ENCODE results near the gene UNC13D. TPM values are rescaled to one million over a fixed set of nuclear protein-coding genes. Genes with fewer than 3 reads are reported as not detected.

UNC13D gene
- polyA plus RNA-seq, 3 donors = 3.6 to 5.7 (median 5.0) TPM

DNA sequence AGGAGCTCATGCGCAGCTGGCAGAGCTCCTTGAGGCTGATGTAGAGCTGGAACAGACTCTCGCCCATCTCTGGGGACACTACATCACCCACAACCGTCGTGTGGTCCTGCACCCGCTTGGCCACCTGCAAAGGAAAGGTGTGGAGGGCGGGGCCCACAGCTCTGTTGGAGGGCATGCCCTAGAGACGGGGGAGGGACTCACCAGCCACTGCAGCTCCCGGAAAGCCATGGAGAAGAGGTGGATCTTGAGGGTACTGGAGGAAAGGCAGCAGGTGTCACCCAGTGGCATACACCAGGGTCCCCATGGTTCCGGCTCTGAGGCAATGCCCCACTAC lies 8.6 kb downstream of the UNC13D start:
- DNase-seq (ENCODE audit: low read depth in 3 of 3, low spot score in 2 of 3) = no peak

DNA sequence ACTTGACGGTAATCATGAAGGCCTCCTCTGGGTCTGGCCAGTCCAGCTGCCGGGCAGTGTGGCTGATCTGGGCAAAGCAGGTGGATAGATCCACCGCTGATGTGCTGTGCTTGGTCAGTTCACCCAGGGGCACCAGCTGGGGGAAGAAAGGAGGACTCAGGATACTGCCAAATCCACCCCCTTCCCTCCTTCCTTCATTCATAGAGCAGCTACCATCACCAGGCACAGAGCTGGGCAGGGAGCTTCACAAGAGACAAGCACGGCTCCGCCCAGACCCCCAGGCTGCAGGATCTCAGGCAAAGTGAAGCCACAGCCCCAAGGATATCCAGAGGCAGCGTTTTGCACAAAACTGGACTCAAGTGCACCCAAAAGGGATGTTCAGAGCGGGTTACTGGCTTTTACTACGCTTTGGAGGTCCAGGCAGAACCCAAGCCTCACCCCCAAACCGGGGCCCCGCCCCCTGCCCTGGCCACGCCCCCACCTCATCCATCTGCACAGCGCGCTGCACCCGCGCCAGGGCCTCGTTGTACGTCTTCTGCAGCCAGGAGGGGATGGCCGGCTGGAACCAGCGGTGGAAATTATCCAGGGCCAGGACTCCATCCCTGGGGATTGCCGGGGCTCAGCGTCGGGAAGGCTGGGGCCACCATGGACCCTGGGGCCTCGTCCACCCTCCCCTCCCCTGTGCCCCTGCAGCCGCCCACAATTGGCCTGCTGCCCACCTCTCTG lies 9.1 kb downstream of the UNC13D start:
- no peak for DNase-seq (ENCODE audit: low read depth in 3 of 3, low spot score in 2 of 3)

DNA sequence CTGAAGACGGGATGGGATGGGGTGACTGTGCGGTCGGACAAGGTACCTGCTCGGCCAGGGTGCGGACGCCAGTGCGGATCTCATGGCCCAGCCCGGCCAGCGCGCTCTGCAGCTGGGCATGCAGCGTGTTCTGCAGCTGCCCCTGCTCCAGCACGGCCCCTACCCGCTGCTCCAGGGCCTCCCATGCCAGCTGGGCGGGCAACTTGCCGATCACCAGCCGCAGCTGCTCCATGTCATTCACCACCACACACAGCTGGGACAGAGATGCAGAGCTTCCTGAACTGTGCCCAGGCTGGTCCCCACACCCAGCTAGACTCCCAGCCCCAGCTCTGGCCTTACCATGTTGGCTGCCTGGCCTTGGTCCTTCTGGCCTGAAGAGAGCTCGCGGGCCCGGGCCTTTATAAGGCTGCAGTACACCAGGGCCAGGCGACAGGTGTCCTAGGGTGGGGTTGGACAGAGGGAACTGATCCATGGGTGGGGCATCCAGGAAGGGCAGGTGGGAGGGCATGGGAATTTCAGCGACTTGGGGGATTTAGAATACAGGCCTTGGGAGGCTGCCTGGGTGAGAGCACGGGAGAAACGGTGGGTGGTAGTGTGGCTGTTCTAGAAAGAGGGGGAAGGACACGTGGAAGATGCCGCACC lies 9.8 kb downstream of the UNC13D start:
- no peak for DNase-seq (ENCODE audit: low read depth in 3 of 3, low spot score in 2 of 3)

DNA sequence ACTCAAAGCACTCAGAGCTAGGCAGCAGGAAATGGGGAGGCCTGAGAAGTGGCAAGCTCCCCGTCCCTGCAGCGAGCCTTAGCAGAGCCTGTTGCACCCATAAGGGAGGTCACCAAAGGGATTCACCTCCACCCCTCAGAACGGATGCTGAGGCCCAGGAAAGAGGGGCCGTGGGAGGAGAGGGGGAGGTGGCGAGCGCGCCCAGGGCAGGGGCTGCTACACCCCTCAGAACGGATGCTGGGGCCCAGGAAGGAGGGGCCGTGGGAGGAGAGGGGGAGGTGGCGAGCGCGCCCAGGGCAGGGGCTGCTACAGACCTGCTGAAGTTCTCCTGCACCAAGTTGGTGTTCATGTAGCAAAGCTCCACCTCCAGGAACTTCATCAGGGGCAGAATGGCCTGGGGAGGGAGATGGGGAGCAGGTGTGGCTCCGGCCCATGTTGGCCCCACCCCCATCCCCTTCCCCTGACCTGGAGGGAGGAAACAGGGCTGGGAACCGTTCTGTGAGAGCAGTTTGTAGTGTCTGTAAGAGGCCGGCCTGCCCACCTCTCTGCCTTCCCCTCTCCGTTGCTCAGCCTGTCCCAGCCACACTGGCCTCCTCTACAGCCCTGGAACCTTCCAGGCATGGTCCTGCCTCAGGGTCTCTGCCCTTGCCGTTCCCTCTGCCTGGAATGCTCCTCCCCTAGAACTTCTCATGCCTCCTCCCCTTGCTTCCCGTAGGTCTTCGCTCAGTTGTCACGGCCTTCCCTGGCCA lies 11.4 kb downstream of the UNC13D start:
- DNase-seq (ENCODE audit: low read depth in 3 of 3, low spot score in 2 of 3) = no peak

DNA sequence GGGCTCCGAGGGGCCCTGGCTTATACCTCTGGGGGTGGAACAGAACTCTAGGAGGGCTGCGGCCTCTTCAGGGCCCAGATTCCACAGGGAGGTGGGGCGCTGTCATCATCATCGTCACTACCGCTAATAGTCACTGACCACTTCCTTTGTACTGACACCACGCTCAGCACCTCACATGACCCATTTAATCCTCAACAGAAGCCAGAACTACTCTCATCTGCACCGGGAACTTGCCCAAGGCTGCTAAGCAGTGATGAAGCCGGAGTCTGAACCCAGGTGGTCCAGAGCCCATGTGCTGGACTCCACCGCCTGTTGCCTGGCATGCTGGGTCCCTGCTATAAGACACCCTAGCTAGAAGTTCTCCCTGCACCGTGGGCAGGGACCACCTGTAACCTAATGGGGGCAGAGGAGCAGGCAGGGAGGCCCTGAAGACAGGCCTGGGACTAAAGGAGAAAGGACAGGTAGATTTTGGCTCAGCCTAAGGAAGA lies 12.0 kb downstream of the UNC13D start:
- DNase-seq (ENCODE audit: low read depth in 3 of 3, low spot score in 2 of 3) = no peak

DNA sequence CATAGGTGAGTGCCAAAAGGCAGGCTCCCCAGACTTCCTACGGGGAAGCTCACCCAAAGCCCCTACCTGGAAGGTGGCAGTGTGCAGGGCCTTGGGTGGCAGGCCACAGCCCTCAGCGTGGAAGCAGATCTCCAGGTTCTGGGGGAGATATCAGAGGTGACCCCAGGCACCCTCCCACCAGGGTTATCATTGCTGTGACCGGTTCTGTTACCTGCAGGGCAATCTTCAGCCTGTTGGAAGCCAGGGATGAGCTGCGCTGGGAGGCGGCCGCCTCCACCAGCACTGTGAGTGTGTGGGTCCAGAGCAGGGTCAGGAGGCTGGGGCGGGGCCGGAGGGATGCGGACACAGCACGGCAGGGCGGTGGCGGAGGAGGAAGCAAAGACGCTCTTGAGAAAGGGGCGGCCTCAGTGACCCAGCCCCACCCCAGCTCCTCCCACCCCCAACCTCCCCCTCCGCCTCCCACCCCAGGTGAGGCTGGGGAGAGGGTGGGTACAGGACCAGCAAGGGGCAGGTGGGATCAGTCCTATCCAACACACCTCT lies 13.1 kb downstream of the UNC13D start:
- no peak for DNase-seq (ENCODE audit: low read depth in 3 of 3, low spot score in 2 of 3)

DNA sequence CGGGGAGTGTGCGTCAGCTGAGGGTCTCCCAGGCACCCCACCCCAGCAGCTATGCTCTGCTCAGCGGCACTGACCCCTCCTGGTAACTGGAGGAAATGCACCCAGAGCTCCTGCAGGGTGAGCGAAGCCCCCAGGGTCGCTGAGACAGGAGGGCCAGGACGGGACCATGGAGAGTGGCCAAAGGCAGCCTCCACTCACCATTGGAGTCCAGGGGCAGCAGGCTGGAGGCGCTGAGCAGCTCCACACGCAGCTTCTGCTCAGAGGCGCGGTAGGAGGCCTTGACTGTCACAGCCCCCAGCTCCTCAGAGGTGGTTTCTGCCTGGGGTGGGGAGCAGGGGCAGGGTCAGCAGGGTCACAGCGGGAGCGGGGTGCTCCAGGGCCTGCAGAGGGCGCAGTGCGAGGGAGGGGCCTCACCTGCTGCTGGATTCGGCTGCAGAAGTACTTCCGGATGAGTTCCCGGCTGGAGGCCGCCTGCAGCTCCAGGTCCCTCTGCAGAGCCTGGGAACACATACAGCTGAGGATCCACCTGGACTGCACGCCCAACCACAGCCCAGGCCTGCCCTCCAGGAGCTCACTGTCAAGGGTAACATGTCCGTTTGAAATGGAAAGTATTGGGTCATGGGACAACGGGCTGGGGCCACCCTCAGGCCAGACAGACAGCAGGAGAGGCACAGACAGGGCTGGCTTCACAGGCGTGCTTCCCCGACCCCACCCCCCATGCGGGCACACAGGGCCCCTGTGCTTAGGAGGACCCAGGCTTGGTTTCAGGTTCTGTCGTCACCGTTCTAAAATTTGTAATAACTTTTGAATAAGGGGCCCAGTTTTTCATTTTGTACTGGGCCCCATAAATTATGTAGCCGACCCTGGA lies 13.8 kb downstream of the UNC13D start:
- no peak for DNase-seq (ENCODE audit: low read depth in 3 of 3, low spot score in 2 of 3)

DNA sequence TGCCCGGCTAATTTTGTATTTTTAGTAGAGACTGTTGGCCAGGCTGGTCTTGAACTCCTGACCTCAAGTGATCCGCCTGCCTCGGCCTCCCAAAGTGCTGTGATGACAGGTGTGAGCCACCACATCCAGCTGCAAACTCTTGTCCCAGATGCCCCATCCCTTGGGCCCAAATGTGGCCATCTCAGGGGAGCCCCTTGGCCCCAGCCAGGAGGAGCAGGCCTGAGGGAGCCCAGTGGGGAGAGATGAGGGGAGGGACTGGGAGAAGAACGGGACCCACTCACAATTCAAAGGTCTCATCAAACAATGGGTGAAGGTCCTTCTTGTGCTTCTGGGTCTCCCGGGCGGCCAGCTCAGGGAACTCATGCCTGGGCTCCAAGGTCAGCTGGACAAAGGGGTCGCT lies 14.5 kb downstream of the UNC13D start:
- DNase-seq (ENCODE audit: low read depth in 3 of 3, low spot score in 2 of 3) = no peak

DNA sequence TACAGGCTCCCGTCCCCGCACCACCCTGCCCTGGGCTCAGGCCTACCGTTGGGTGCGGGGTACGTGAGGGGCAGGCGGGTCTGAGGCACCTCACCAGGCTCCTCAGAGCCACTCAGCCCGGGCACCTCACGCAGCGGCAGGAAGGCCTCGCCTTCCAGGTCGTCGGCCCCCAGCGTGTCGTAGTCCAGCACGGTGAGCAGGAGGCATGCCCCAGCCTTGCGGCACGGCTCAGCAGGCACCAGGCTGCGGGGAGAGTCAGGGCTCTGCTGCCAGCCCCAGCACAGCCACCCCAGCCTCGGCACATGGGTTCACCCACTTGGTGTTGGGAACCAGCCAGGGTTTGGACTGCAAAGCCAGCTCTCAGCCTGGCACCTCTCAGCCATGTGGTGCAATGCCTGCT lies 15.5 kb downstream of the UNC13D start:
- DNase-seq (ENCODE audit: low read depth in 3 of 3, low spot score in 2 of 3) = no peak

DNA sequence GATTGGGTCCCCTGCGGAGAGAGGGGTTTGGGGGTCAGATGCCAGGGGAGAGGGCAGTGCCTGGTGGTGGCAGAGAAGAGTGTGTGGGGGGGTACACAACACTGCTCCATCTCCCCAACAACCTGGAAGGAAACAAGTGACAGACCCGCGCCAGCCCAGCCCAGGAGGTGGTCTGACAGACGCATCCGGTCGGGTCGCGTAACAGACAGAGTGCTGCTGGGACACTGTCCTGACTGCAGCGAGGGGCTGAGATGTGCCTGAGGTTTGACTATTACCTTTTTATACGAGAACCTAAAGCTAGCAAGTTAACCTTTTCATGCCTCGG lies 16.2 kb downstream of the UNC13D start:
- DNase-seq (ENCODE audit: low read depth in 3 of 3, low spot score in 2 of 3) = no peak

DNA sequence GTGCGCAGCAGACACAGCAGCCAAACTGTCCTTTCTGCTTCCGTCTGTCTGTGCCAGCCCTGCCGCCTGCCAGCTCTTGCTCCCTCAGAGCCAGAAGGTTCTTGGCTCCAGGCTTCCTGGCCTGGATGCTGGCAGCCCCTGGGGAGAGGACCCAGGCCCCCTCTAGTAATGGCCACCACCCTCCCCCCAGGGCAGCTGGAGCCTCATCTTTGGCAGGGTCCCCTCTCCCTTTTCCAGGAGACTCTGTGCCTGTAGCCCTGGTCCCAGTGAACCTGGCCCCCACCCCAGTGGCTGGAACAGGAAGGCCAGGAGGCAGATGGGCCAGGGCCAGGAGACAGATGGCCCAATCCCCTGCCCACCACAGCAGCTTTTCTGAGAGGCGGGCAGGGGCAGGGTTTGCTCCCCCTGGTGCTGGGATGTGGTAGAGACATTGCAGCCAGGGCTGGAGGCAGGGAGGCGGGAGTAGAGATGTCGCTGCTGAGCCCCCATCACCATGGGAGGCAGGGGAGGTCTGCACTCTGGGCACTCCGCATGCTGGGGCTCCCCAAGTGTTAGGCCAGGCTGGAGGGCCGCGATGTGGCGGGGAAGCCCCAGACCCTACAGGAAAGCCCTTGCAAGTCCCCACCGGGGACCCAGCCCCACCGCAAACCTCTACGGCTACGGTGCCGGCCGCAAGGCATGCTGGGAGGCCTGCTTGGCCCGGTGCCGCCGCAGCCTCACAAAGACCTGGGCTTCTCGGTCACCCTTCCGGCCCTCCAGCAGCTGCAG lies 16.7 kb downstream of the UNC13D start:
- DNase-seq (ENCODE audit: low read depth in 3 of 3, low spot score in 2 of 3) = peak in 1 of 3 donors; percentile 44

DNA sequence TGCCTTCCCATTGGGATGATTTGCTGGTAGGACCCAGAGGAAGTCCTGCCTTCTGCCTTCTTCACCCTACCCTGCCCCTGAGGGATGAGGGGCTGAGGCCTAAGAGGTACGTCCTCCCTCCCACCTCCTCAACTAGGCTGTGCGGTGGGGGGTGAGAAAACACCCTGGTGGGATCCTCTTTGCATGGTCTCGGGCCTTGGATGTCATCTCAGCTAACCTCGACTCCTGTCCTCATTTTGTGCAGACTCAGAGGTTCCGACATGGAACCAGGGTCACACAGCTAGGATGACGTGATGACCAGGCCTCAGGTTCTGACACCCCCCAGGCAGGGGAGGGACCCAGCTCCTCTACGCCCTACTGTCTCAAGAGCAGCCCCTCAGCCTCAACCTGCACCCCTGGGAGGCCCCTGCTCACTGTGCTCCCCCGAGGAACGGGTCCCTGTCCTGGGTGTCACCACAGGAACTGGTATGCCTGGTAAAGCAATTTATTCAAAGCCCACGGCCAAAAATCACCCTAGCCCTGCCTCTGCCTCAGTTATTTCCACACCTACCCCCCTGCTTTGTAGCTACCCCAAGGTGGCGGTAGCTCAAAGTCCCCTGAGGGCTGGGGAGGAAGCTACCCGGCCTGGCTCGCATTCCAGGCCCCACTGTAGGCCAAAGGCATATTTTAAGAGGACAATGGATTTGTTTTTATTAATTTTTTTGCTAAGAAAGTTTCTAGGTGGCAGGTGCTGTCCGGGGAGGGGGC lies 17.5 kb downstream of the UNC13D start:
- no peak for DNase-seq (ENCODE audit: low read depth in 3 of 3, low spot score in 2 of 3)

DNA sequence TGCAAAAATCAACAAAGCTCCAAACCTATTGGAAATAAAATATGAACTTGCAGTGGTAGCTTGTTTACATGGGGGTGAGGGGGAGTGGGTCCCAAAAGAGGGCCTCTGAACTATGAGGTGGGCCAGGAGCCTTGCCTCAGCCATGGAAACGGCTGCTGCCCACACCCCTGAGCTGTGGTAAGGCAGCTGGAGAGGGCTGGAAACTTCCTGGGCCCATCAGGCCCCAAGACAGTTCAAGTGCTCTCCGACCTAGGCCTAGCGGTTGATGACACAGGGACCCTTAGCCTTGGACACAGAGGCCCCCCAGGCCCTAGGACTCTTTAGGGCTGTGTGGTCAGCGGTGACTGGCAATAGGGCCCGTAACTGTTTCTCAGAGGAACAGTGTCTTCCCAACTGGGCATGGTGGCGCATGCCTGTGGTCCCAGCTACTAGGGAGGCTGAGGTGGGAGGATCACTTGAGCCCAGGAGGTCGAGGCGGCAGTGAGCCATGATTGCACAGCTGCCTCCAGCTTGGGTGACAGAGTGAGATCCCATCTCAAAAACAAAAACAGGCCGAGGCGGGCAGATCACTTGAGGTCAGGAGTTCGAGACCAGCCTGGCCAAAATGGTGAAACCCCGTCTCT lies 18.3 kb downstream of the UNC13D start:
- no peak for DNase-seq (ENCODE audit: low read depth in 3 of 3, low spot score in 2 of 3)

DNA sequence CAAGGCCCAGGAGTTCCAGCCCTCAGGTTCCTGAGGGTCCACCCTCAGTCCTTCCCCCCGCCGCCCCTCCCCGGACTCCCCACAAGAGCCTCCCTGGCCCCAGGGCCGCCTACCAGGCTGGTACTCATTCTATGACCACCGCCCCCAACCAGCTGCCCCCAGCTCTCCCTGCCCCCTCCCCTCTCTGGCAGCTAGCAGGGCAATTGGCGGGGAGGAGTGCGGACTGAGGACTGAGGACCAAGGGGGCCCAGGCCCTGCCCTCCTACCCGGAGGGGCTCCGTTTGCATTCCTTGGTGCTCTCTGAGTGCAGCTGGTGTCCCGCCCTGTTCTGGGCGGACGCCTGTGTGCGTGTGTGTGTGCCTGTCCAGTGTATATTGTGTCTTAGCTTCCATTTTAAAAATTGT lies 19.1 kb downstream of the UNC13D start:
- DNase-seq (ENCODE audit: low read depth in 3 of 3, low spot score in 2 of 3) = no peak

DNA sequence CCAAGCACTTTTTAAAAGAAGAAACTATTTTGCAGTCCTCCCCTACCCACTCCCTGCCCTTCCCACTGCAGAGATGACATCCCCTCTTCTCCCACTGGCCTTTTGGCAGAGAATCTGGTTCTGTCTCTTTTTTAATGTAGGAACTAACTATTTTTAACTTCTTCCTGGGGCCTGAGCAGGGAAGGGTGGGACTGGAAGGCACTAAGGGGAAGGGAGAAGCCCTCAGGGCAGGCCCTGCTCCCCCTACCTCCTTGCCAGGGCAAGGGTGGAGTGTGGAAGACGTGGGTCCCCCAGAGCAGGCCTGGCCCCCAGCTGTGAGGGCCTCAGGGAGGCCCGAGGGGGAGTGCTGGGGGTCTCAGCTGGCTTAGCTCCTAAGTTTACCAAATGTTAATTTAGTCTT lies 19.5 kb downstream of the UNC13D start:
- no peak for DNase-seq (ENCODE audit: low read depth in 3 of 3, low spot score in 2 of 3)

DNA sequence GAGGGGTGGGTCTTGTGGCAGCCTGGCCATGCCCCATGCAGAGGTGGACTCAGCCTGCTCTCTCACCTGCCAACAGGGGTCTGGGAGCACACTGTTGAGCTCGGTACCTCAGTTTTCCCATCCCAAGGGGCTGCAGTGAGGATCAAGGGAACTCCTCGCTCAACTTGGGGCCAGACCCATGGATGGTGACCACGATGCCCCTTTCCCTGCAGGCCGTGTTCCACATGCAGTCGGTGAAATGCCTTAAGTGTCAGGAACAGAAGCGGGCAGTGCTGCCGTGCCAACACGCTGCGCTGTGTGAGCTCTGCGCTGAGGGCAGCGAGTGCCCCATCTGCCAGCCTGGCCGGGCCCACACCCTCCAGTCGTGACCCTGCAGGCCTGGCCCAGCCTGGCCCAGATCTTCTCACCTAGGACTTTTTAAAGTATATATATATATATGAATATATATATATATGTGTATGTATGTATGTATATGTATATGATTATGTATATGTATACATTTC lies 20.1 kb downstream of the UNC13D start:
- no peak for DNase-seq (ENCODE audit: low read depth in 3 of 3, low spot score in 2 of 3)

DNA sequence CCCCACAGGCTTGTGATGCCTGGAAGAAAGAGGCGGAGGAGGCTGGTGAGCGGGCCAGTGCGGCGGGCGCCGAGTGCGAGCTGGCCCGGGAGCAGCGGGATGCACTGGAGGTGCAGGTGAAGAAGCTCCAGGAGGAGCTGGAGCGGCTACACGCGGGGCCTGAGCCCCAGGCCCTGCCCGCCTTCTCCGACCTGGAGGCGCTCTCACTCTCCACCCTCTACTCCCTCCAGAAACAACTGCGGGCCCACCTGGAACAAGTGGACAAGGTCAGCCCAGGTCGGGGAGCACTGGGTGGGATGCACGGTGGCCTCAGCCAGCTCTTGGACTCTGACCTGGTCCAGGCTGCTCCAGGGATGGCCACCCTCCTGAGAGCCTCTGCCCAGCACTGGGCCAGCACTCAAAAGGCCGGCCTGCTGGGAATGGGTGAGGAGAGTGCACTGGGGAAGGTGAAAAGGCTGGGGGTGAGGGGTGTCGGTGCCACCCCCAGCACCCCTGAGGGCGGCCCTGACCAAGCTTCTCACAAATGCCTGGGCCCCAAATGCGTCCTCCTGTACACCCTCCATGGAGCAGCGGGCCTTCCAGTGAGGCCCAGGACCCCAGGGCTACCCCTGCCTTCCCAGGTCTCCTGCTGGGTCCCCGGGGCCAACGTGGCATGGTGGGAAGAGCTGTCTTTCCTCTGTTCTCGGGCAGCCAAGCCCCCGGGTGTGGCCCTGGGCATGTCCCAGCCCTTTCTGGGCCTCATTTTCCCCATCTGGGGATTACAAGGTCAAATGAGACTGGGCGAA lies 20.8 kb downstream of the UNC13D start:
- DNase-seq (ENCODE audit: low read depth in 3 of 3, low spot score in 2 of 3) = no peak

DNA sequence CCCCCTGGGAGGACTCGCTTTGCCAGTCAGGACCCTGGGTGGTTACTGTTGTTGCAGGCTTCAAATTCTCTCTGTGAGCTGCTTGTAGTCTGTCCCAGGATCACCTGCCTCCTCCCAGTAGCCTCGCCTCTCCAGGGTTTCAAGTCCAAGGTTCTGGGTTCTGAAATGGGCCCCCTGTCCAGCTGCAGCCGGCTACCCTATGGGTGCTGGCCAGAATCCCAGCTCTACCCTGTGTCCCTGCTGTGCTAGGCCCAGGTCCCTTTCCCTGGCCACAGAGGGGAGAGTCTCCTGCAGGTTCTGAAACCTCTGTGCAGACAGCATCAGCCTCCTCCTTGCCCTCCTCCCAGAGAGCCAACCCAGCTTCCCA lies 21.4 kb downstream of the UNC13D start:
- no peak for DNase-seq (ENCODE audit: low read depth in 3 of 3, low spot score in 2 of 3)

Measured in right renal cortex interstitium (tissue), 3 donors.